SK-N-MC (cell line): Measurements from ENCODE around the gene METRN.

Experiments
- DNase-seq: peaks from one replicate; pipeline ENCODE4 v3.0.0-alpha.2; 2011; ENCODE audit warnings: low read depth, low spot score
- H3K27ac ChIP-seq: fragments of 200-600 bp; sonication (generic); 2 replicates; pipeline ENCODE4 v1.5.1; 2016; ENCODE audit warnings: mixed run types
- H3K36me3 ChIP-seq: fragments of 200-600 bp; sonication (generic); 2 replicates; pipeline ENCODE4 v1.6.1; 2017; ENCODE audit warnings: antibody characterized with exemption, low read length, mixed read lengths; ENCODE audit not compliant: insufficient read depth
- H3K4me3 ChIP-seq: fragments of 200-600 bp; sonication (generic); 2 replicates; pipeline ENCODE4 v1.5.1; 2016
- H3K9ac ChIP-seq: fragments of 200-600 bp; sonication (generic); 2 replicates; pipeline ENCODE4 v1.8.0; 2017; ENCODE audit warnings: mixed run types, mixed read lengths; ENCODE audit not compliant: insufficient read length
- H3K9me3 ChIP-seq: fragments of 200-600 bp; sonication (generic); 2 replicates; pipeline ENCODE4 v1.6.1; 2017; ENCODE audit warnings: low read depth, mild to moderate bottlenecking, antibody characterized with exemption, low read length, moderate library complexity, mixed read lengths
- EZH2 ChIP-seq: fragments of 200-600 bp; sonication (generic); IDR thresholded peaks from one replicate; pipeline ENCODE4 v1.6.1; 2017; ENCODE audit warnings: antibody characterized with exemption
- FOXP2 ChIP-seq: optimal IDR thresholded peaks from 2 replicates; pipeline ENCODE3; 2011; ENCODE audit warnings: mild to moderate bottlenecking, moderate library complexity; ENCODE audit not compliant: insufficient read depth; ENCODE audit errors: extremely low read length, control extremely low read depth
- POLR2AphosphoS5 ChIP-seq: IDR thresholded peaks from 2 replicates; pipeline ENCODE4 v1.6.1; 2012; ENCODE audit warnings: mild to moderate bottlenecking, low read depth, low read length, borderline replicate concordance

The METRN gene

GRCh38 chr16:760545-761343, 45.8 kb downstream of the METRN start, which contains the start of gene MSLN:
TSS of gene MSLN (plus strand) at chr16:760734. CDS start at chr16:762681, 1,947 bp downstream.
- no peaks in the 10 kb centered on the region for H3K36me3 ChIP-seq
- no peak within 1 kb of the TSS for H3K4me3 ChIP-seq
- no peak for TF ChIP-seq POLR2AphosphoS5
- TF ChIP-seq FOXP2: no peak
- H3K9me3 ChIP-seq: no peaks in the 10 kb centered on the region
- no peak for DNase-seq
- no peak within 1 kb of the TSS for H3K27ac ChIP-seq
- no peak within 1 kb of the TSS for H3K9ac ChIP-seq

- no peaks in the 10 kb centered on the region for H3K9me3 ChIP-seq
- H3K4me3 ChIP-seq: no peak overlapping the region
- H3K36me3 ChIP-seq: no peaks in the 10 kb centered on the region
- no peak overlapping the region for H3K9ac ChIP-seq
- H3K27ac ChIP-seq: no peak overlapping the region
- no peak for DNase-seq
- TF ChIP-seq EZH2 (no peak), FOXP2 (no peak), POLR2AphosphoS5 (no peak)
Observed at GRCh38 chr16:761625-762513, 47.0 kb downstream of the METRN start.

- Histone ChIP-seq H3K27ac (no peak overlapping the region), H3K4me3 (no peak overlapping the region), H3K9me3 (no peaks in the 10 kb centered on the region), H3K9ac (no peak overlapping the region), H3K36me3 (no peaks in the 10 kb centered on the region)
- DNase-seq: no peak
- TF ChIP-seq POLR2AphosphoS5 (no peak), EZH2 (no peak), FOXP2 (no peak)
Observed at GRCh38 chr16:762595-763268, 47.8 kb downstream of the METRN start.

GRCh38 chr16:763369-764183, 48.7 kb downstream of the METRN start:
- no peak for TF ChIP-seq EZH2
- TF ChIP-seq FOXP2: no peak
- TF ChIP-seq POLR2AphosphoS5: no peak
- DNase-seq: no peak
- H3K27ac ChIP-seq: no peak overlapping the region
- H3K4me3 ChIP-seq: no peak overlapping the region
- H3K9ac ChIP-seq: no peak overlapping the region
- H3K36me3 ChIP-seq: no peaks in the 10 kb centered on the region
- H3K9me3 ChIP-seq: no peaks in the 10 kb centered on the region

- no peak overlapping the region for H3K9ac ChIP-seq
- no peaks in the 10 kb centered on the region for H3K36me3 ChIP-seq
- H3K9me3 ChIP-seq: no peaks in the 10 kb centered on the region
- no peak for DNase-seq
- no peak for TF ChIP-seq POLR2AphosphoS5
- H3K4me3 ChIP-seq: no peak overlapping the region
- no peak overlapping the region for H3K27ac ChIP-seq
Observed at GRCh38 chr16:764184-764750, 49.3 kb downstream of the METRN start.

- TF ChIP-seq EZH2: no peak
- no peak for TF ChIP-seq POLR2AphosphoS5
- TF ChIP-seq FOXP2: no peak
- H3K9me3 ChIP-seq: no peaks in the 10 kb centered on the region
- H3K27ac ChIP-seq: no peak overlapping the region
- H3K36me3 ChIP-seq: no peaks in the 10 kb centered on the region
- DNase-seq: no peak
- no peak overlapping the region for H3K4me3 ChIP-seq
- H3K9ac ChIP-seq: no peak overlapping the region
Observed at GRCh38 chr16:764848-765487, 50.0 kb downstream of the METRN start.

GRCh38 chr16:765488-765865, 50.6 kb downstream of the METRN start:
- no peak overlapping the region for H3K9ac ChIP-seq
- no peaks in the 10 kb centered on the region for H3K9me3 ChIP-seq
- TF ChIP-seq FOXP2: no peak
- no peak for DNase-seq
- H3K27ac ChIP-seq: no peak overlapping the region
- H3K36me3 ChIP-seq: no peaks in the 10 kb centered on the region
- H3K4me3 ChIP-seq: no peak overlapping the region

- Histone ChIP-seq H3K36me3 (no peaks in the 10 kb centered on the region), H3K9me3 (no peaks in the 10 kb centered on the region), H3K9ac (no peak overlapping the region), H3K4me3 (no peak overlapping the region), H3K27ac (no peak overlapping the region)
- no peak for TF ChIP-seq FOXP2
- TF ChIP-seq POLR2AphosphoS5: no peak
- TF ChIP-seq EZH2: no peak
- DNase-seq: no peak
Observed at GRCh38 chr16:766008-766819, 51.3 kb downstream of the METRN start.
